ENCODE results near the gene PEDS1. TPM values are rescaled to one million over a fixed set of nuclear protein-coding genes. Genes with fewer than 3 reads are reported as not detected.

PEDS1 gene
- total and polyA plus RNA-seq, 2 of the 4 experiments (the other 2 are of a cell fraction), result 24.0 to 59.9 TPM

GRCh38 chr20:50118203-50118602 lies 35.3 kb downstream of the PEDS1 start:
- Histone ChIP-seq H3K36me3 (ENCODE audit: control insufficient read depth, insufficient read depth, low read length) (no peaks in the 10 kb centered on the region; the same call in 1 of the 2 replicates), H3K79me1 (ENCODE audit: low read depth in 1 of 2, low read length in 2 of 2) (peaks cover 17 to 32% of the 10 kb centered on the region in 2 experiments), H4K20me1 (ENCODE audit: insufficient read depth, low read length) (0 out of 2 replicates have a peak, but pooled peaks cover 4% of the 10 kb centered on the region), H3K27ac (ENCODE audit: insufficient read depth, low read length) (no peak overlapping the region), H4K91ac (ENCODE audit: insufficient read depth, low read depth, low read length) (no peak overlapping the region), H2AK5ac (ENCODE audit: low read depth, low read length) (no peak overlapping the region), H2AK9ac (replicated peaks; ENCODE audit: low read depth, low read length, poor library complexity) (no peak overlapping the region), H4K5ac (ENCODE audit: low read depth, low read length) (no peak overlapping the region), H3K27me3 (ENCODE audit: control insufficient read depth, insufficient read depth, low read length) (no peaks in the 10 kb centered on the region), H4K8ac (ENCODE audit: low read depth in 2 of 2, low read length in 2 of 2) (no peak overlapping the region), H2BK15ac (ENCODE audit: low read depth, low read length) (no peak overlapping the region), H2BK20ac (ENCODE audit: low read depth, low read length) (no peak overlapping the region), H3K4ac (ENCODE audit: low read depth, low read length) (no peak overlapping the region), H2BK5ac (ENCODE audit: low read depth, low read length, poor library complexity, severe bottlenecking) (no peak overlapping the region), H3K18ac (ENCODE audit: low read depth, low read length) (no peak overlapping the region), H2BK120ac (ENCODE audit: low read depth, low read length) (no peak overlapping the region), H3K4me3 (ENCODE audit: insufficient read depth, low read depth, low read length) (no peak overlapping the region), H3K14ac (replicated peaks; ENCODE audit: low read depth, low read length) (no peak overlapping the region), H3K9ac (ENCODE audit: low read depth, low read length) (no peak overlapping the region), H3K4me2 (ENCODE audit: low read depth, low read length) (no peak overlapping the region), H3K9me1 (ENCODE audit: insufficient read depth, low read length) (peaks cover 7% of the 10 kb centered on the region), H3K56ac (ENCODE audit: extremely low read depth, insufficient read depth, low read length) (no peak overlapping the region), H3K4me1 (ENCODE audit: control insufficient read depth, insufficient read depth, low read length) (peaks cover 11% of the 10 kb centered on the region), H2AFZ (replicated peaks; ENCODE audit: low read length, poor library complexity) (no peak overlapping the region), H3K23ac (ENCODE audit: low read depth, low read length) (no peak overlapping the region), H3K9me3 (ENCODE audit: control insufficient read depth, insufficient read depth, low read length) (no peaks in the 10 kb centered on the region)
- WGBS, 2 experiments (ENCODE audit: extremely low coverage in 2 of 2, insufficient read length in 1 of 2), result no CpG with 5 or more reads among the region's 2 CpGs
- ATAC-seq (ENCODE audit: low read depth) (no peak), DNase-seq (no peak)
- CTCF ChIA-PET, result no interaction called here
- intact Hi-C loops (cut with micrococcal nuclease), result no loop called here
- in situ Hi-C loops (cut with MboI; ENCODE audit: low sequenced_read_pairs), result no loop called here
- TF ChIP-seq MAFK (IDR thresholded peaks at IDR 0.05; ENCODE audit: low read depth, low read length) (no peak), MXI1 (IDR thresholded peaks at IDR 0.05; ENCODE audit: borderline replicate concordance, low read depth, low read length) (no peak), POLR2A (IDR thresholded peaks at IDR 0.05; ENCODE audit: low read depth, low read length) (no peak), CHD1 (IDR thresholded peaks at IDR 0.05; ENCODE audit: low read depth, low read length) (no peak), FOS (IDR thresholded peaks at IDR 0.05; ENCODE audit: low read depth, low read length) (no peak), ELK1 (IDR thresholded peaks at IDR 0.05; ENCODE audit: borderline replicate concordance, low read depth, low read length) (no peak), RAD21 (IDR thresholded peaks at IDR 0.05; ENCODE audit: low read length) (no peak), RCOR1 (IDR thresholded peaks at IDR 0.05; ENCODE audit: insufficient replicate concordance, low read length) (no peak), CEBPB (IDR thresholded peaks at IDR 0.05; ENCODE audit: low read depth, low read length) (no peak), BHLHE40 (IDR thresholded peaks at IDR 0.05; ENCODE audit: low read depth, low read length) (no peak), SMC3 (IDR thresholded peaks at IDR 0.05; ENCODE audit: low read depth, low read length) (no peak), MAZ (IDR thresholded peaks at IDR 0.05; ENCODE audit: borderline replicate concordance, low read depth, low read length) (no peak), NFE2L2 (IDR thresholded peaks at IDR 0.05; ENCODE audit: low read depth, low read length) (no peak), RFX5 (IDR thresholded peaks at IDR 0.05; ENCODE audit: low read depth, low read length) (no peak)
- TF ChIP-seq, protein P1, sequence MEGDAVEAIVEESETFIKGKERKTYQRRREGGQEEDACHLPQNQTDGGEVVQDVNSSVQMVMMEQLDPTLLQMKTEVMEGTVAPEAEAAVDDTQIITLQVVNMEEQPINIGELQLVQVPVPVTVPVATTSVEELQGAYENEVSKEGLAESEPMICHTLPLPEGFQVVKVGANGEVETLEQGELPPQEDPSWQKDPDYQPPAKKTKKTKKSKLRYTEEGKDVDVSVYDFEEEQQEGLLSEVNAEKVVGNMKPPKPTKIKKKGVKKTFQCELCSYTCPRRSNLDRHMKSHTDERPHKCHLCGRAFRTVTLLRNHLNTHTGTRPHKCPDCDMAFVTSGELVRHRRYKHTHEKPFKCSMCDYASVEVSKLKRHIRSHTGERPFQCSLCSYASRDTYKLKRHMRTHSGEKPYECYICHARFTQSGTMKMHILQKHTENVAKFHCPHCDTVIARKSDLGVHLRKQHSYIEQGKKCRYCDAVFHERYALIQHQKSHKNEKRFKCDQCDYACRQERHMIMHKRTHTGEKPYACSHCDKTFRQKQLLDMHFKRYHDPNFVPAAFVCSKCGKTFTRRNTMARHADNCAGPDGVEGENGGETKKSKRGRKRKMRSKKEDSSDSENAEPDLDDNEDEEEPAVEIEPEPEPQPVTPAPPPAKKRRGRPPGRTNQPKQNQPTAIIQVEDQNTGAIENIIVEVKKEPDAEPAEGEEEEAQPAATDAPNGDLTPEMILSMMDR (conservative IDR thresholded peaks at IDR 0.05; ENCODE audit: low read depth, low read length), result no peak
- TF ChIP-seq, protein P2, sequence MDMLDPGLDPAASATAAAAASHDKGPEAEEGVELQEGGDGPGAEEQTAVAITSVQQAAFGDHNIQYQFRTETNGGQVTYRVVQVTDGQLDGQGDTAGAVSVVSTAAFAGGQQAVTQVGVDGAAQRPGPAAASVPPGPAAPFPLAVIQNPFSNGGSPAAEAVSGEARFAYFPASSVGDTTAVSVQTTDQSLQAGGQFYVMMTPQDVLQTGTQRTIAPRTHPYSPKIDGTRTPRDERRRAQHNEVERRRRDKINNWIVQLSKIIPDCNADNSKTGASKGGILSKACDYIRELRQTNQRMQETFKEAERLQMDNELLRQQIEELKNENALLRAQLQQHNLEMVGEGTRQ (IDR thresholded peaks at IDR 0.05; ENCODE audit: low read depth, low read length), result no peak
- POLR2A ChIA-PET (ENCODE audit: unreplicated experiment), result no interaction called here
- BruUV-seq (replicated peaks), result no TSS peak
- dilution Hi-C loops (cut with HindIII; ENCODE audit: low sequenced_read_pairs, unreplicated experiment), result no loop called here

All from IMR-90 (cell line).